HG02642 (cell line): ENCODE data around the gene TRAPPC6A.

ENCODE experiments used
- ATAC-seq: cut with Tn5 transposase; IDR thresholded peaks from one replicate; pipeline ENCODE4 v1.9.1; 2021; ENCODE audit warnings: mild to moderate bottlenecking; ENCODE audit not compliant: unreplicated experiment, poor library complexity

The TRAPPC6A gene

DNA sequence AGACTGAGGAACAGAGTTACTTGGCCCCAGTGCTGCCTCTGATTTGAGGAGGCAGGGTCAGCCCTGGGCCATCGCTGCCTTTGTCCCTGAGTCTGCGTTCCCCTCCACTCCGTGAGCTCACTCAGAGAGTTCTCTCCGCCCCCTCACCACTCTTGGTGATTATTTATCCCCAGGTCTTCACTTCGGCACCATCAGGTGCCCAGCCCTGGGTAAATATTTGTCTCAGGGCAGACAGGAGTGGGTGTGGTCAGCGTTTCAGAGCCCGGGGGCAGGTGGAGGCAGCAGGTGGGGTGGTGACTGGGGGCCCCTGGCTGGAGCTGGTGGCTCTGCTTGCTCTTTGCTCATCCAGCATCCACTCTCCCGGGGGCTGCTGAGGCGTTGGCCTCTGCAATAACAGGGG lies 64.4 kb downstream of the TRAPPC6A start:
- ATAC-seq: no peak
